ENCODE measurements around the gene USB1.

Gene USB1

DNA sequence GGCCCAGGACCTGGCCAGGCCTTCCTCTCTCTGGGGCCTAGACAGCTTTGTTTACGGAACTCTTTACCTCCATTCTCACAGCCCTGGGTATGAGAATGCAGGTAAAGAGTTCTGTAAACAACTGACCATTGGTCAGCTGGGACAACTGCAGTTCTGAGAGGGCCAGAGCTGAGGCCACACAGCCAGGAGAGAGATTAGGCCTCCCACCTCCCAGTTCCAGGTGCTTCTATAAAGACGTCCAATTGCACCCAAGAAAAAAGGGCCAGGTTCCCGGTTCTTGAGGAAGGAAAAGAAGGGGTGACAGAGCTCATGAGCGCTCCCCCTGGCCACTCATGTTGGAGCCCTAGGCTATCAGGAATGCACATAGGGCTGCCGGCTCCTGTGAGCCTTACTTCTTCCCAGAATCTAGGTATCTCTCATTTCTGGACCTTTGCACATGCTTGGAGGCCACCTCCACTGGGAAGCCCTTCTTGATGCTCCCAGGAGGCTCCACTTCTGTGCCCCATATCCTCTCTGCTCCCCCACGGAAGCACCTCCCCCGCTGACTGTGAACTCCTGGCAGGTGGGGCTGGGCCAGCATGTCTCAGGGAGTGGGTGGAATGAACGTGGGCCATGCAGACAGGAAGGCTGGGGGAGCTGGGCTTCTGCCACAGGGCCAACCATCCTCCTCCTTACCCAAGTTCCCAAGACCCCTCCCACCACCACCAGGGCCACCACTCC lies 43.4 kb upstream of the USB1 start:
- TF ChIP-seq, protein P1, sequence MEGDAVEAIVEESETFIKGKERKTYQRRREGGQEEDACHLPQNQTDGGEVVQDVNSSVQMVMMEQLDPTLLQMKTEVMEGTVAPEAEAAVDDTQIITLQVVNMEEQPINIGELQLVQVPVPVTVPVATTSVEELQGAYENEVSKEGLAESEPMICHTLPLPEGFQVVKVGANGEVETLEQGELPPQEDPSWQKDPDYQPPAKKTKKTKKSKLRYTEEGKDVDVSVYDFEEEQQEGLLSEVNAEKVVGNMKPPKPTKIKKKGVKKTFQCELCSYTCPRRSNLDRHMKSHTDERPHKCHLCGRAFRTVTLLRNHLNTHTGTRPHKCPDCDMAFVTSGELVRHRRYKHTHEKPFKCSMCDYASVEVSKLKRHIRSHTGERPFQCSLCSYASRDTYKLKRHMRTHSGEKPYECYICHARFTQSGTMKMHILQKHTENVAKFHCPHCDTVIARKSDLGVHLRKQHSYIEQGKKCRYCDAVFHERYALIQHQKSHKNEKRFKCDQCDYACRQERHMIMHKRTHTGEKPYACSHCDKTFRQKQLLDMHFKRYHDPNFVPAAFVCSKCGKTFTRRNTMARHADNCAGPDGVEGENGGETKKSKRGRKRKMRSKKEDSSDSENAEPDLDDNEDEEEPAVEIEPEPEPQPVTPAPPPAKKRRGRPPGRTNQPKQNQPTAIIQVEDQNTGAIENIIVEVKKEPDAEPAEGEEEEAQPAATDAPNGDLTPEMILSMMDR (conservative IDR thresholded peaks at IDR 0.05; ENCODE audit: low read length): no peak
- DNase-seq (ENCODE audit: low read depth): no peak
- H3K4me3 ChIP-seq (ENCODE audit: low read length): no peak overlapping the region

DNA sequence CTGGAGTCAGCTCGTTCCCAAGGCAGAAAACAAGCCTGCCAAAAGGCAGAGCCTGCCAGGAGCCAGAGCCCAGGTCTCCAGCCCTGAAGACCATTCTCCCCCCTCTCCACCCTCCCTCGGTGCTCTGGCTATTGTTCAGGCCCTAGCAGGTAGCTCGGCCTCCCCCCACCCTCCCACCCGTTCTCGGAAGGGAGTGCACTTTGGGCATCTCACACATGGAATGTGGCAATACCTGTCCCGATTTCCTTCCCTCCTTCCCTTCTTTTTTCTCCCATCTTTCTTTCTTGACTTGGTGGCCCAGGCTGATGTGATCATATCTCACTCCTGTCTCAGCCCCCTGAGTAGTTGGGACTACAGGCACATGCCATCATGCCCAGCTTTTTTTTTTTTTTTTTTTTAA lies 42.7 kb upstream of the USB1 start:
- H3K4me3 ChIP-seq (ENCODE audit: low read length): no peak overlapping the region
- TF ChIP-seq, protein P1 (conservative IDR thresholded peaks at IDR 0.05; ENCODE audit: low read length): no peak
- no peak for DNase-seq (ENCODE audit: low read depth)

DNA sequence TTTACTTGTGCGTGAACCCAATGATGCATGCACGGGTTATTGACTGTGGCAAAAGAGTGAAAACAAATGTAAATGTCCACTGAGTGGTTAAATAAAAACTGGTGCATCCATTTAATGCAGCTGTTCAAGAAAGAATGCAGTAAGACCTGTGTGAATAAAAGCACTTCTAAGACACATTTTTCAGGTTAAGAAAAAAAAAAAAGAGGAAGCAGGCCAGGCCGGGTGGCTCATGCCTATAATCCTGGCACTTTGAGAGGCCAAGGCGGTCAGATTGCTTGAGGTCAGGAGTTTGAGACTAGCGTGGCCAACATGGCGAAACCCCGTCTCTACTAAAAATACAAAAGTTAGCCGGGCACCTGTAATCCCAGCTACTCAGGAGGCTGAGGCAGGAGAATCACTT lies 42.1 kb upstream of the USB1 start:
- H3K4me3 ChIP-seq (ENCODE audit: low read length): no peak overlapping the region
- no peak for DNase-seq (ENCODE audit: low read depth)
- TF ChIP-seq, protein P1 (conservative IDR thresholded peaks at IDR 0.05; ENCODE audit: low read length): no peak

DNA sequence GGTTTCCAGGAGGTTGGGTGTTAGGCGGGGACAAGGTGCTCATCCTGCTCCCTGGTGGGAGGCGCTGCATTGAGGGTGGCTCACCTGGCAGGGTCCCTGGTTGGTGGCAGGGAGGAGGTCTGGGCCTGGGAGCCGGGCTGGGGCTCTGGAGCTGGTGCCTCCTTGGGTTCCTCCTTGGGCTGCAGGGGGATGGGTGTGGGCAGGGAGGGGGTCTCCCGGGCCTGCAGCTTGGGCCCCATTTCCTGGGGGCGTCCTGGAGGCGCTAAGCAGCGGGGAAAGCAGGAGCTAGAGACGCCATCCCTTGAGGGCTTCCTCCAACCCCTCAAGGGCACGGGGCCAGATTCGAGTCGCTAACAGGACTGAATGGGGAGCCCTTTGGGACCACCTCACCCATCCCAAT lies 41.4 kb upstream of the USB1 start:
- DNase-seq (ENCODE audit: low read depth): no peak
- TF ChIP-seq, protein P1 (conservative IDR thresholded peaks at IDR 0.05; ENCODE audit: low read length): no peak
- H3K4me3 ChIP-seq (ENCODE audit: low read length): no peak overlapping the region

DNA sequence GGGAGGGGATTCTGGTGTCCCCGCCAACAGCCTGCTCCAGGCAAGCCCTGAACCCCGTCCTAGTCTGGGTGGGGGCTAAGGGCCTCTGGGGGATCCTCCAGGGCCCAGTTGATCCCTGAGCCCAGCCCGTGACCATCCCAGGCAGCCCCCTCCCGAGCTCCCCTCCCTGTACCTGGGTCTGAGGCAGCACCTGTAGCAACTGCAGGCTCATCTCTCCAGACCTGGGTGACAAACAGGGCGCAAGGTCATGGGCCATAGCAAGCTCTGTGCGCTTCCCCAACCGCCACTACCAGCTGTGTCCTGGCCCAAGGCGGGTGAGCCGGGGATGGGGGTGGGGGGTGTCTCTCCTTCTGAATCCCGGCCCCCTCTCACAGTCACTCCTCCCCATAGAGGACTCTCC lies 40.9 kb upstream of the USB1 start:
- TF ChIP-seq, protein P1 (conservative IDR thresholded peaks at IDR 0.05; ENCODE audit: low read length): no peak
- H3K4me3 ChIP-seq (ENCODE audit: low read length): no peak overlapping the region
- no peak for DNase-seq (ENCODE audit: low read depth)

DNA sequence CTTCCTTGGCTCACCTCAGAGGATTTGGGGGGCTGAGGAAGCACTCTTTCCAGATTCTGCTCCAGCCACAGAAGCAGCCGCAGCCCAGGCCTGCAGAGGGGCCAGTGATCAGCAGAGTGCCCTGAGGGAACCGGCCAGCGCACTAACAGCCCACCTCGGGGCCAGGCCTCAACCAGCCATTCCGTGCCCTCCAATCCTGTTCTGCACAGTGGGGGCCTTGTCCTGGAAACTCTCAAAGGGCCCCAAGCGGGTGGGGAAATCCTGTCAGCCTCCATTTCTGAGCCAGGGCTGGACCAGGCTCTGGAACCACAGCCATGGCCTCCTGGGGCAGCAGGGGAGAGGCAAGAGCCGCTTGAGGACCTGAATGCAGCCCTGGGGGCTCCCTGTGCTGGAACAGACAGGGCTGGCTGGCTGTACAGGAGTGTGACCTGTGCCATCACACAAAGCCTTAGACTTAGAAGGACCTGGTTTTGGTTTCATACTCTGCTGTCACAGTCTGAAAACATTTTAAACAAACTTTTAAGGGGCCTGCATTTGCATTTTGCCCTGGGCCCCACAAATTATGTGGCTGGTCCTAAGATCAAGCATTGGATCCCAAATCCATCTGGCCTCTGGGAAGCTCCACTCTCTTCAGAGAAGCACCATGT lies 40.3 kb upstream of the USB1 start:
- H3K4me3 ChIP-seq (ENCODE audit: low read length): no peak overlapping the region
- no peak for DNase-seq (ENCODE audit: low read depth)
- TF ChIP-seq, protein P1 (conservative IDR thresholded peaks at IDR 0.05; ENCODE audit: low read length): no peak

DNA sequence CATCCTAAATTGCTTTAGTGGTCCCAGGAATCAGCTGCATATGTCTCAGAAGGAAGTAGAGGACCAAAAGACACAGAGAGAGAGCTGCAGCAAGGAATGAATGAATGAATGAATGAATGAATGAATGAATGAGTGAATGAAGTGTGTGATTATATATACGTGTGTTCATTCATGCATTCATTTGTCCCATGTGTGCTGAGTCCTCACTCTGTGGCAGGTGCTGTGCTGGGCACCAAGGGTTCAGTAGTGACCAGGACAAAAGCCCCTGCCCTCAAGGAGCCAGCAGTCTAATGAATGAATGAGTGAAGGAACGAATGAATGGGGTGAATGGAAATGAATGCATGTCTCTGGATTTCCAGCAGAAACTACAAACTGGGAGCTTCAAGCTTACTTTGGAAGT lies 39.7 kb upstream of the USB1 start:
- no peak overlapping the region for H3K4me3 ChIP-seq (ENCODE audit: low read length)
- TF ChIP-seq, protein P1 (conservative IDR thresholded peaks at IDR 0.05; ENCODE audit: low read length): no peak
- no peak for DNase-seq (ENCODE audit: low read depth)
